NOMO-1 treated with dmso at 0.1 percent for 144 hours (cell line): ENCODE results near the gene SULT1A2.
"Not testable (repeated sequence)": the region's sequence is repeated elsewhere in the genome, so short reads cannot be mapped to it uniquely, and the experiment has no call there.

Experiments used
- DNase-seq: peaks from one replicate; lab custom pipeline; 2025; ENCODE audit not compliant: unreplicated experiment; lab: John Stamatoyannopoulos, UW

SULT1A2 gene

GRCh38 chr16:28561557-28562187, 35.2 kb downstream of the SULT1A2 start:
- no peak for DNase-seq

GRCh38 chr16:28558456-28558855, 38.4 kb downstream of the SULT1A2 start:
- DNase-seq: no peak

- no peak for DNase-seq
Observed at GRCh38 chr16:28556914-28557320, 39.9 kb downstream of the SULT1A2 start.

- no peak for DNase-seq
Observed at GRCh38 chr16:28555561-28555960, 41.3 kb downstream of the SULT1A2 start.

GRCh38 chr16:28554634-28555423, 42.0 kb downstream of the SULT1A2 start:
- DNase-seq: no peak

GRCh38 chr16:28553776-28554633, 42.8 kb downstream of the SULT1A2 start, which contains the start of gene SGF29:
Gene SGF29 (plus strand): TSS chr16:28553920. CDS start chr16:28581070, 27,150 bp downstream.
- DNase-seq: peak; percentile 86

- peak; percentile 54 for DNase-seq
Observed at GRCh38 chr16:28549301-28549899, 47.5 kb downstream of the SULT1A2 start.

GRCh38 chr16:28548306-28548802, 48.5 kb downstream of the SULT1A2 start:
- no peak for DNase-seq

GRCh38 chr16:28546626-28547025, 50.2 kb downstream of the SULT1A2 start:
- DNase-seq: no peak

- DNase-seq: not testable (repeated sequence)
Observed at GRCh38 chr16:28545964-28546363, 50.9 kb downstream of the SULT1A2 start.

GRCh38 chr16:28544998-28545397, 51.9 kb downstream of the SULT1A2 start:
- no peak for DNase-seq

GRCh38 chr16:28543072-28543471, 53.8 kb downstream of the SULT1A2 start:
- peak; percentile 82 for DNase-seq

- no peak for DNase-seq
Observed at GRCh38 chr16:28542646-28543045, 54.2 kb downstream of the SULT1A2 start.
